DND-41 (cell line): ENCODE data around the gene SLAMF1.

ENCODE experiments used
- ATAC-seq: fragments of 200-7000 bp; cut with Tn5 transposase; 3 replicates; pipeline ENCODE4 v1.9.1; 2021; ENCODE audit warnings: low read depth; ENCODE audit not compliant: insufficient read depth
- DNase-seq: peaks from one replicate; pipeline ENCODE4 v3.0.0-alpha.2; 2020
- H2AFZ ChIP-seq: 2 replicates; pipeline ENCODE4 v1.6.0; 2012; ENCODE audit warnings: low read depth, low read length
- H3K27ac ChIP-seq: 2 replicates; pipeline ENCODE4 v1.5.1; 2012; ENCODE audit warnings: low read length, inconsistent platforms
- H3K27me3 ChIP-seq: fragments of 200-600 bp; sonication (generic); 2 replicates; pipeline ENCODE4 v1.6.0; 2012; ENCODE audit warnings: low read length, mild to moderate bottlenecking, inconsistent platforms; ENCODE audit not compliant: insufficient read depth, poor library complexity
- H3K36me3 ChIP-seq: 2 replicates; pipeline ENCODE4 v1.5.1; 2012; ENCODE audit warnings: low read length, inconsistent platforms; ENCODE audit not compliant: insufficient read depth
- H3K4me1 ChIP-seq: 2 replicates; pipeline ENCODE4 v1.5.1; 2012; ENCODE audit warnings: mild to moderate bottlenecking, low read length; ENCODE audit not compliant: insufficient read depth
- H3K4me2 ChIP-seq: 2 replicates; pipeline ENCODE4 v1.6.0; 2012; ENCODE audit warnings: mild to moderate bottlenecking, moderate library complexity, low read length, inconsistent platforms; ENCODE audit not compliant: insufficient read depth
- H3K4me3 ChIP-seq, 2 experiments: fragments of 200-600 bp in 1 of 2; shearing (Covaris generic) in 1 of 2; 2 replicates each; pipeline ENCODE4 v1.5.1; 2012 to 2016; ENCODE audit warnings: inconsistent platforms in 2 of 2, low read length in 2 of 2, mild to moderate bottlenecking in 2 of 2, low read depth in 1 of 2, moderate library complexity in 1 of 2
- H3K79me2 ChIP-seq: 2 replicates; pipeline ENCODE4 v1.6.0; 2012; ENCODE audit warnings: low read length, inconsistent platforms; ENCODE audit not compliant: insufficient read depth
- H3K9ac ChIP-seq: 2 replicates; pipeline ENCODE4 v1.6.0; 2012; ENCODE audit warnings: low read depth, mild to moderate bottlenecking, inconsistent platforms, low read length, moderate library complexity
- H3K9me3 ChIP-seq: 2 replicates; pipeline ENCODE4 v1.5.1; 2012; ENCODE audit warnings: low read length, moderate library complexity, mild to moderate bottlenecking, inconsistent platforms; ENCODE audit not compliant: insufficient read depth, severe bottlenecking
- H4K20me1 ChIP-seq: 2 replicates; pipeline ENCODE4 v1.6.0; 2012; ENCODE audit warnings: low read length; ENCODE audit not compliant: insufficient read depth
- CTCF ChIP-seq: IDR thresholded peaks from 2 replicates; pipeline ENCODE4 v1.5.1; 2012; ENCODE audit warnings: borderline replicate concordance, low read length, moderate library complexity, mild to moderate bottlenecking; ENCODE audit not compliant: poor library complexity, severe bottlenecking; ENCODE audit errors: extremely low read depth
- EZH2 ChIP-seq: IDR thresholded peaks from 3 replicates; pipeline ENCODE4 v1.6.1; 2012; ENCODE audit warnings: borderline replicate concordance, low read depth, mild to moderate bottlenecking, moderate library complexity, low read length, inconsistent platforms; ENCODE audit not compliant: severe bottlenecking

SLAMF1 gene

GRCh38 chr1:160578175-160578524, 68.7 kb downstream of the SLAMF1 start:
- H3K4me3 ChIP-seq, result peak overlapping the region in 1 of 2 experiments; percentile 54; a peak in 2 of 4 replicates
- H4K20me1 ChIP-seq, result no peaks in the 10 kb centered on the region
- peak overlapping the region; percentile 85 for H3K27ac ChIP-seq
- no peaks in the 10 kb centered on the region for H3K27me3 ChIP-seq
- H3K79me2 ChIP-seq, result no peaks in the 10 kb centered on the region
- H3K9me3 ChIP-seq, result no peaks in the 10 kb centered on the region
- H3K4me1 ChIP-seq, result peaks cover 39% of the 10 kb centered on the region
- TF ChIP-seq EZH2 (no peak), CTCF (no peak)
- no peaks in the 10 kb centered on the region for H3K36me3 ChIP-seq
- H2AFZ ChIP-seq, result peak overlapping the region; percentile 21; the same call in 1 of the 2 replicates
- 0 out of 2 replicates have a peak overlapping the region, but pooled peaks have one; percentile 58 for H3K9ac ChIP-seq
- DNase-seq (no peak), ATAC-seq (no peak)
- H3K4me2 ChIP-seq, result peak overlapping the region; percentile 66

GRCh38 chr1:160577671-160578070, 69.2 kb downstream of the SLAMF1 start:
- H3K4me1 ChIP-seq, result peaks cover 41% of the 10 kb centered on the region
- no peak overlapping the region for H3K9ac ChIP-seq
- no peak for TF ChIP-seq EZH2
- no peak for TF ChIP-seq CTCF

GRCh38 chr1:160576884-160577283, 70.0 kb downstream of the SLAMF1 start:
- 0 out of 2 replicates have a peak, but pooled peaks cover 3% of the 10 kb centered on the region for H3K79me2 ChIP-seq
- H3K4me1 ChIP-seq, result peaks cover 41% of the 10 kb centered on the region
- H4K20me1 ChIP-seq, result no peaks in the 10 kb centered on the region
- ATAC-seq (no peak), DNase-seq (no peak)
- H3K4me2 ChIP-seq, result peak overlapping the region; percentile 66; the same call in 1 of the 2 replicates
- TF ChIP-seq CTCF (no peak), EZH2 (no peak)
- H3K9me3 ChIP-seq, result no peaks in the 10 kb centered on the region
- H3K36me3 ChIP-seq, result no peaks in the 10 kb centered on the region
- H3K9ac ChIP-seq, result no peak overlapping the region
- H2AFZ ChIP-seq, result no peak overlapping the region
- no peaks in the 10 kb centered on the region for H3K27me3 ChIP-seq
- H3K27ac ChIP-seq, result peak overlapping the region; percentile 12; the same call in 1 of the 2 replicates
- no peak overlapping the region for H3K4me3 ChIP-seq

More at GRCh38 chr1:160577671-160578070, 69.2 kb downstream of the SLAMF1 start:
- Histone ChIP-seq H3K36me3 (no peaks in the 10 kb centered on the region), H3K27ac (no peak overlapping the region), H3K27me3 (no peaks in the 10 kb centered on the region), H3K4me3 (no peak overlapping the region), H3K9me3 (no peaks in the 10 kb centered on the region), H4K20me1 (no peaks in the 10 kb centered on the region), H3K79me2 (0 out of 2 replicates have a peak, but pooled peaks cover 2% of the 10 kb centered on the region), H2AFZ (no peak overlapping the region), H3K4me2 (peak overlapping the region; percentile 66; the same call in 1 of the 2 replicates)
- no peak for DNase-seq
- ATAC-seq, result no peak
